Measurements from ENCODE around the gene RNF44.
"Not testable (repeated sequence)": the region's sequence is repeated elsewhere in the genome, so short reads cannot be mapped to it uniquely, and the experiment has no call there.

RNF44 gene

DNA sequence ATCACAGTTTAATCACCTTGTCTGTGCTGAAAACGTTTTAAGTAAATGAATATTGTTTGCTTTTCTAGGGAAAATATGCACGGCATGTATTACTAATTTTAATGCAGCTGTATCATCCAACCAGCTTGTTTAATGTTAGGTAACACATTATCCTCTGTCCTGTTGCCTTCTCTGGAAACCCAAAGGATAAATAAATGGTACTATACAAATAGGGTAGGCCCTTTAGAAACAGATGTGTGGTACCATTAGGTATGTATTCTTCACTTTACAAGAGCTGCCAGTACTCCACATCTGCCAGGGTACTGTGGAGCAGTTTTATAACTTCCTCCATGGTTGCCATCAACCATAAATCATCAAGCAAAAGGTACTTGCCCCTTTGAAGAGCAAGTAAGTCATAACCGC lies 46.1 kb downstream of the RNF44 start:
- POLR2A ChIA-PET: no interaction called here
- CTCF ChIA-PET: interaction anchor here (2.6 kb wide), 1 partner anchor 43 kb away, joined by 15 read pairs; the partner anchor contains the start of gene FAF2
- no peak overlapping the region for H3K4me3 ChIP-seq (ENCODE audit: low read depth, low read length)
- no peak for DNase-seq (ENCODE audit: low read depth, low spot score)
- TF ChIP-seq, protein P1, sequence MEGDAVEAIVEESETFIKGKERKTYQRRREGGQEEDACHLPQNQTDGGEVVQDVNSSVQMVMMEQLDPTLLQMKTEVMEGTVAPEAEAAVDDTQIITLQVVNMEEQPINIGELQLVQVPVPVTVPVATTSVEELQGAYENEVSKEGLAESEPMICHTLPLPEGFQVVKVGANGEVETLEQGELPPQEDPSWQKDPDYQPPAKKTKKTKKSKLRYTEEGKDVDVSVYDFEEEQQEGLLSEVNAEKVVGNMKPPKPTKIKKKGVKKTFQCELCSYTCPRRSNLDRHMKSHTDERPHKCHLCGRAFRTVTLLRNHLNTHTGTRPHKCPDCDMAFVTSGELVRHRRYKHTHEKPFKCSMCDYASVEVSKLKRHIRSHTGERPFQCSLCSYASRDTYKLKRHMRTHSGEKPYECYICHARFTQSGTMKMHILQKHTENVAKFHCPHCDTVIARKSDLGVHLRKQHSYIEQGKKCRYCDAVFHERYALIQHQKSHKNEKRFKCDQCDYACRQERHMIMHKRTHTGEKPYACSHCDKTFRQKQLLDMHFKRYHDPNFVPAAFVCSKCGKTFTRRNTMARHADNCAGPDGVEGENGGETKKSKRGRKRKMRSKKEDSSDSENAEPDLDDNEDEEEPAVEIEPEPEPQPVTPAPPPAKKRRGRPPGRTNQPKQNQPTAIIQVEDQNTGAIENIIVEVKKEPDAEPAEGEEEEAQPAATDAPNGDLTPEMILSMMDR (IDR thresholded peaks at IDR 0.05; ENCODE audit: insufficient read depth, low read length, missing control alignments): no peak

DNA sequence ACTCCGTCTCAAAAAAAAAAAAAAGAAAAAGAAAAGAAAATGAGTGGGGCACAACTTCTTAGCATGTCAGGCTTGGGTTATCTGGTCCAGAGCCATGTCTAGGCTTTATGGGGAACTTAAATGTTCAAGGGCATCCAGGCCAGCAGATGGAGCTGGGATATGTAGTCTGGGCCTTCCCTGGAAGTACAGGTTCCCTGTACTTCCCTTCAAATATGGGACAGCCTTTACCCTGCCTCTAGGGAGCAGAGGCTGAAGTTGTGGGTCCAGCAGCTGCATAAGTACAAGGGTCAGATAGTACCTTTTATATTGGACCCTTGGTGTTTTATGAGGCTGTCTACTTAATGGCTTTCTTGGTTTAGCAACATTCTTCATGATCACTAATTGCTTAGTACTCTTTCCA lies 46.9 kb downstream of the RNF44 start:
- DNase-seq (ENCODE audit: low read depth, low spot score): no peak
- TF ChIP-seq, protein P1 (IDR thresholded peaks at IDR 0.05; ENCODE audit: insufficient read depth, low read length, missing control alignments): no peak
- ChIA-PET POLR2A (no interaction called here), CTCF (interaction anchor here (2.6 kb wide), 1 partner anchor 42 kb away, joined by 15 read pairs; the partner anchor contains the start of gene FAF2)
- no peak overlapping the region for H3K4me3 ChIP-seq (ENCODE audit: low read depth, low read length)

DNA sequence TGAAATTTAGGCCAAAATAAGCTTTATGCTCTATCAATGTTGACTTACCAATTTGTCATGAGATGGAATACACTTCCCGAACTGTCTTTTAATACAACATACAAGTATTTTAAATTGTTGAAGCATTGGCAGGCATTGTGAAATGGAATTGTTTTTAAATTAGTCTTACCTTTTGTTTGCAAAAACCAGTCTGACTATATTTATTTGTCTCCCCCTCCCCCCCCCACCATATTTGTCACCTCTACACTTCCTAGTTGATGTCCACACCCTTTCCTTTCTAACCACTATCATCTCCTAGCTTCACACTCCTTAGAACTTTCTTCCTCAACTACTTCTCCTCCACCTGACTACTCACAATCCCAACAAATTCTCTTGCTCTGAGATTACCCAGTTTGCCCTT lies 48.1 kb downstream of the RNF44 start:
- no peak for DNase-seq (ENCODE audit: low read depth, low spot score)
- no peak overlapping the region for H3K4me3 ChIP-seq (ENCODE audit: low read depth, low read length)
- CTCF ChIA-PET: interaction anchor here (0.9 to 2.0 kb wide), 4 partner anchors 9 to 41 kb away, joined by 3 to 8 read pairs (median 5); partner anchors contain the start of gene FAF2
- POLR2A ChIA-PET: no interaction called here
- TF ChIP-seq, protein P1 (IDR thresholded peaks at IDR 0.05; ENCODE audit: insufficient read depth, low read length, missing control alignments): no peak

DNA sequence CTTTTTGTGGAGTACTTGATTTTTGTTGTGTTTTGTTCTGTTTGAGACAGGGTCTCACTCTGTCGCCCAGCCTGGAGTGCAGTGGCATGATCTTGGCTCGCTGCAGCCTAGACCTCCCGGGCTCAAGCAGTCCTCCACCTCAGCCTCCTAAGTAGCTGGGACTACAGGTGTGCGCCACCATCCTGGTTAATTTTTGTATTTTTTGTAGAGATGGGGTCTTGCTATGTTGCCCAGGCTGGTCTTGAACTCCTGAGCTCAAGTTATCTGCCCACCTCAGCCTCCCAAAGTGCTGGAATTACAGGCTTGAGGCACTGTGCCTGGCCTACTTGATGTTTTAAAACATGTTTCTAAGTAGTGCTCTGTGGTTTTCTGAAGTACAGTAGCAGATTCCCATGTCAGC lies 50.0 kb downstream of the RNF44 start:
- CTCF ChIA-PET: interaction anchor here (0.6 to 1.0 kb wide), 2 partner anchors 16 to 40 kb away, joined by 3 to 4 read pairs; no protein-coding TSS in a partner anchor
- POLR2A ChIA-PET; DNase-seq (ENCODE audit: low read depth, low spot score); H3K4me3 ChIP-seq (ENCODE audit: low read depth, low read length): not testable (repeated sequence)

DNA sequence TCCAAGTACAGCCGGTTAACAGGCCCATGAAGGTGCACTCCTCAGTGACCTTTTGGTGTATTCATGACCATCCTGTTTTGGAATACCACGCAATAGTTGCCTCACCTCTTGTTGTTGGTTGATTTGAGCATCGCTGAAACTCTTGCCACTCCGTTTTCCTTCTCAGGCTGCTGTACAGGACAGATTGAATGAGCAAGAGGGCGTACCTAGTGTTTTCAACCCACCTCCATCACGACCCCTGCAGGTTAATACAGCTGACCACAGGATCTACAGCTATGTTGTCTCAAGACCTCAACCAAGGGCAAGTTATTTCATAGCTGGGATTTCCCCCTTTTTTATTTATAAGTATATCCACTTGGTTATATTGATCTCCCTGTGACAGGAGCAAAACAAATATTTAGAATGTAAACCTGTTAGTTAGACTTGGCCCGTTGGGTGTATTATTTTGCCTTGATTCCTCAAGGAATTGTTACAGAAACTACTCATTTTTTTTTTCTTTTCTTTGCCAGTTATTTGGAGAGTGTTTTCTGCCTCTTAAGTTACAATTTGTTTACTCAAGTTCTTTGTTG lies 50.9 kb downstream of the RNF44 start:
- ChIA-PET POLR2A (no interaction called here), CTCF (interaction anchor here (5.5 kb wide), 1 partner anchor 38 kb away, joined by 23 read pairs; the partner anchor contains the start of gene FAF2)

DNA sequence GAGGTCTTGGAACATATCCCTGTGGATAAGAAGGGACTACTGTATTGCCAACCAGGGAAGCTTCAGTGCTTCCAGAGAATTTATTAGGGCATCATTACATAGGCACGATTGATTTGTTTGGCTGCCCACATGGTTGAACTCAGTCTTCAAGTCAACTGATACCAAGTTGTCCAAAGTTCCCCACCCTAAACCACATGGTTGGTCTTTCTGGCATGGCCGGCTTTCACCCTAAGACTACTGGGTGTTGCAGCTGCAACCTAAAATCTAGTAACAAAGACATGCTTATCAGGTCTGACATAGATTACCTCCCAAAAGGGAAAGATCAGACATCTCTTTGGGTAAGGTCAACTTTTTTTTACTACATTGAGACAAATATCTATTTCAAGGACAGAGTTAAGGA lies 52.0 kb downstream of the RNF44 start:
- TF ChIP-seq, protein P1 (IDR thresholded peaks at IDR 0.05; ENCODE audit: insufficient read depth, low read length, missing control alignments): no peak
- POLR2A ChIA-PET: no interaction called here
- H3K4me3 ChIP-seq (ENCODE audit: low read depth, low read length): no peak overlapping the region
- DNase-seq (ENCODE audit: low read depth, low spot score): no peak
- CTCF ChIA-PET: interaction anchor here (1.1 to 5.5 kb wide), 2 partner anchors 9 to 37 kb away, joined by 3 to 23 read pairs; partner anchors contain the start of gene FAF2

More for the DNA sequence above, 50.9 kb downstream of the RNF44 start:
- no peak overlapping the region for H3K4me3 ChIP-seq (ENCODE audit: low read depth, low read length)
- no peak for DNase-seq (ENCODE audit: low read depth, low spot score)
- TF ChIP-seq, protein P1 (IDR thresholded peaks at IDR 0.05; ENCODE audit: insufficient read depth, low read length, missing control alignments): no peak

DNA sequence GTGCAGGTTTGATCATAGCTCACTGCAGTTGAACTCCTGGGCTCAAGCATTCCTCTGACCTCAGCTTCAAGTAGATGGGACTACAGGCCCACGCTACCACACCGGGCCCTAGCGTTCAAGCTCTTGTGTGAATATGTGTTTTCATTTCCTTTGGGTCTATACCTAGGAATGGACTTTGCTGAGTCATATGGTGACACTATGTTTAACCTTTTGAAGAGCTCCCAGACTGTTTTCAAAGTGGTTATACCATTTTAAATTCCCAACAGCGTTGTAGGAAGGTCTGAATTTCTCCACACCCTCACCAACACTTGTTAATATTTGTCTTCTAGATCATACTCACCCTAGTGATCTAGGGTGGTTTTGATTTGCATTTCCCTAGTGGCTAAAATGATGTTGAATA lies 55.5 kb downstream of the RNF44 start:
- ChIA-PET POLR2A (no interaction called here), CTCF (interaction anchor here (1.1 to 5.5 kb wide), 3 partner anchors 15 to 54 kb away, joined by 3 to 23 read pairs (median 6); partner anchors contain the start of gene FAF2)
- no peak overlapping the region for H3K4me3 ChIP-seq (ENCODE audit: low read depth, low read length)
- DNase-seq (ENCODE audit: low read depth, low spot score): no peak
- TF ChIP-seq, protein P1 (IDR thresholded peaks at IDR 0.05; ENCODE audit: insufficient read depth, low read length, missing control alignments): no peak

All from AG04449 (cell line).